CD4-positive, alpha-beta T cell treated with Interleukin-21 for 1 hour (primary cell): ENCODE measurements around the gene ABCD4.
"Not testable (repeated sequence)": the region's sequence is repeated elsewhere in the genome, so short reads cannot be mapped to it uniquely, and the experiment has no call there.

Source experiments
- DNase-seq: peaks from one replicate; pipeline ENCODE4 v3.0.0-alpha.2; 2020

Gene ABCD4

DNA sequence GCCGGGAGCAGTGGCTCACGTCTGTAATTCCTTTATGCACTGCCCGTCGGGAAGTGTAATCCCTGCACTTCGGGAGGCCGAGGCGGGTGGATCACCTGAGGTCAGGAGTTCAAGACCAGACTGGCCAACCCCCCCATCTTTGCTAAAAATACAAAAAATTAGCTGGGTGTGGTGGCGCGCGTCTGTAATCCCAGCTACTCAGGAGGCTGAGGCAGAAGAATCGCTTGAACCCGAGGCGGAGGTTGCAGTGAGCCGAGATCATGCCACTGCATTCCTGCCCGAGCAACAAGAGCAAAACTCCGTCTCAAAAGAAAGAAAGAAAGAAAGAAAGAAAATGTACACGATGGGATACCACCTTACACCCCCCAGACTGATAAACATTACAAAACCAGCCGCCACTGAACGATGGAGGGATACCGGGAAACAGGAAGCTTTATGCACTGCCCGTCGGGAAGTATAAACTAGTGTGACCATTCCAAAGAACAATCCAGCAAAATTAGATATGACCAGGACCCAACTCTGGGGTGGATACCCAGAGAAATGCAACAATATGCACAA lies 1.1 kb downstream of the ABCD4 start:
- no peak for DNase-seq

DNA sequence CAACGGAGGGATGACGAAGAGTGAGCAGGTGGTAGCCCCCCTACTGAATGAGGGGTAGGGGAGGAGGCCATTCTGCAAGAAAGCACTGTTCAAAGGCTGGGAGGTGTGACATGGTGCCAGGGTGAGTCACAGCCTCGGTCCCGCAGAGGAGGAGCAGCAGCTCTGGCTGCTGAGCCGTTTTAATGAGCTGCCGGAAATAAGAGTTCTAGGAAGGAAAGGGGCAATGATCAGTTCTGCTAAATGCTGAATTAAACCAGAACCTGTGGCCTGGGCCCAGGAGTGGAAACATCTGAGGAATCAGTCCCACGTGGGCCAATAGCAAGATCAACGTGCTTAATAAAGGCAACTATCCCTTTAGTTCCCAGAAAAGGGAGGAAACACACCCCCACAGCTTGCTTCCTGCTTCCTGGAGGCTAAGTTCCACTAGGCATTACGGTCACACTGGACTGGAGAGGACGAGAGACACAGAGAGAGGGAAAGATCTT lies 3.6 kb downstream of the ABCD4 start:
- DNase-seq, result peak; percentile 34

DNA sequence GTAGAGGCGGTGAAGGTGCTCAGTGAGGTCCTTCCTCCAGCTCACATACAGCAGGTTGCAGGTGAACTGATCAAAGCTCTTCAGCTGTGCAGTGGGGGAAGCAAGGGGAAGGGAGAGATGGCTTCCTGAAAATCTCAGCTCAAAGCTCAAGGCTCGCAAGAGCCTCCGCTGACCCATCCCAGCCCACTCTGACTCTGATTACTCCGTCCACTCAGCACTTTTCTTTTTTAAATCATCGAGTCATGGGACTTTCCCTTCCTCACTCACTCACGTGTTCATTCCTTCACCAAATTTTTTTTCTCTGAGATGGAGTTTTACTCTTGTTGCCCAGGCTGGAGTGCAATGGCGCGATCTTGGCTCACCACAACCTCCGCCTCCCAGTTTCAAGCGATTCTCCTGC lies 4.7 kb downstream of the ABCD4 start:
- DNase-seq, result no peak

GRCh38 chr14:74296037-74296467 lies 6.7 kb downstream of the ABCD4 start:
- no peak for DNase-seq

- DNase-seq, result no peak
Observed at GRCh38 chr14:74293606-74294005, 9.1 kb downstream of the ABCD4 start.

GRCh38 chr14:74292061-74292460 lies 10.7 kb downstream of the ABCD4 start:
- no peak for DNase-seq

DNA sequence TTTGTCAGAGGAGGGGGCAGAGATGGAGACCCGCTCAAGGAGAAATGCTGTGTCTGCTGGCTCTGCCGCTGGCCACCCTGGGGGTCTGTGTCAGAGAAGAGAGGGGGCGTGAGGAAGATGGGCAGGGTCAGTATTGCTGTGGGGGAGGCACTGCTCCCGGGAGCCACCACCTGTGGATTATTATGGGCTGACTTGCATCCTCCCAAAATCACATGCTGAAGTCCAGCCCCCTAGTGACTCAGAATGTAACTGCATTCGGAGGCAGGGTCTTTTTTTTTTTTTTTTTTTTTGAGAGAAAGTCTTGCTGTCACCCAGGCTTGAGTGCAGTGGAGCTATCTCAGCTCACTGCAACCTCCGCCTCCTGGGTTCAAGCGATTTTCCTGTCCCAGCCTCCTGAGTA lies 12.3 kb downstream of the ABCD4 start:
- DNase-seq, result peak; percentile 13

DNA sequence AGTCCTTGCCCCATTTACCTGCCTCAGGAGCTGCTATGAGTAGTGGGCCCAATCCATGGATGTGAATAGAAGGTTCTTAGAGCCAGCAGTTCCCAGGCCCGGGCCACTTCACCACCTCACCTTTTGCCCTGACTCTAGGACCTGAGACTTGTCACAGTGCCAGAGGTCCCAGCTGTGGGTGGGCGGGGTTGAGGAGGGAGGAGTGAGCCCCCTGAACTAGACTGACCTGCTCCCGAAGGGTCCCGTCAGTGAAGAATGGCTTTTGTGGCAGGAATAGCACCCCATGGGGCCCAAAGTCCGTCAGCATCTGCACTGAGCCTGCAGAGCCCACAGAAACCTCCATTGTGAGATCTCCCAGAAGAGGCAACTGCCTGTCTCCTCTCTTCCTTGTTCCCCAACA lies 12.9 kb downstream of the ABCD4 start:
- no peak for DNase-seq

- no peak for DNase-seq
Observed at GRCh38 chr14:74286736-74287135, 16.0 kb downstream of the ABCD4 start.

DNA sequence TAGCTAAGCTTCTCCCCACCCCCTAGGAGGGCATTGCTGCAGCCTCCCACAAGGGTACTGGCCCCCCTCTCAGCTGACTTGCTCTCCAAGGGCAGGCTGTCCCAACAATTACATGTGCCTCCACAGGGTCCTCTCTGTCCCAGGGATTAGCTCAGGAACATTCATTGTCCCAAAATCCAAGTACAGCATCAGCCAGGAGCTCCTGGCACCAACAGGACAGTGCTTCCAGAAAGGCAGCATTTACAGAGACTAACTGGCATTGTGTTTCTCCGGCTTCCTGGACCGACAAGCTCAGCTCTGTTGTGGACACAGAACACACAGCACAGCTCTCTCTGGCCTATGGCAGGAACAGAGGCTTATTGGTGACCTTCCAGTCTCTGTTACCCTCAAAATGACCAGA lies 21.7 kb downstream of the ABCD4 start:
- DNase-seq, result no peak

DNA sequence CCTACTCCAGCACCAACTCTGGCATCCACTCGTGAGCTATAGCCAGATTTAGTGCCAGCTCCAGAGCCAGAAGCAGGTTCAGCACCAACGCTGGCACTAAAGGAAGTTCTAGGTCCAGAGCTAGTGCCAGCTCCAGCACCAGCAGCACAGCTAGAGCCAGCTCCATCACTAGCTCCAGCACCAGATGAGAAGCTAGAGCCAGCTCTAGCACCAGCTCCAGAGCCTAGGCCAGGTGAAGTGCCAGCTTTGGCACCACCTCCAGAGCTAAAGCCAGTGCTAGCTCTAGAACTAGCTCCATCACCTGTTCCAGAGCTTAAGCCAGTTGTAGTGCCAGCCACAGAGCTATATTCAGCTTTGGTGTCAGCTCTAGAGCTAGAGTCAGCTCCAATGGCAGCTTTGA lies 24.7 kb downstream of the ABCD4 start:
- DNase-seq, result no peak

DNA sequence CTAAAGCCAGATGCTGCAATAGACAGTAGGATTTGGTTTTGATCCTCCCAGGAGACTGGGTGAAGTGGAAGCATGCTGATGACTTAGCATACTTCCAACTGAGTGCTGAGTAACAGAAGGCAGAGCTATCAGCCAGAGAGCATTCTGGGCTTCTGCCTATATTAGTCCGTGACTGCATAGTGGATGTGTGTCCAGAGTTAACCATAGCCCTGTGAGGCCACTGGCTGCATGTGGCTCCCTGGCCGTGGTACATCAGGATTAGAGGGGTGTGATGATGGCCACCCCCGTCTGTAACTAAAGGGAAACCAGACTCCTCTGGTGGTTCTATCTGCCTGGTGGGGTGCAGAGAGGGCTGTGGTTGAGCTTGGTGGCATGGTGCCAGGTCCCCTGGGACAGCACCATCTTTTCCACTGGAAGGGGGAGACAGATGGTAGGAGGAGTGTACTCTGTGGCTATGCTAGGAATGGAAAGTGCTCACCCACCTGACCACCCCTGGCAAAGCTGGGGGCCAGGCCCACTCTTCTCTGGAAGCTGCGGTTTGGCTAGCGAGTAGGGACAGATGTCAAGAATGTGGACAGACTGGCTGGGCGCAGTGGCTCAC lies 27.4 kb downstream of the ABCD4 start:
- DNase-seq, result no peak

DNA sequence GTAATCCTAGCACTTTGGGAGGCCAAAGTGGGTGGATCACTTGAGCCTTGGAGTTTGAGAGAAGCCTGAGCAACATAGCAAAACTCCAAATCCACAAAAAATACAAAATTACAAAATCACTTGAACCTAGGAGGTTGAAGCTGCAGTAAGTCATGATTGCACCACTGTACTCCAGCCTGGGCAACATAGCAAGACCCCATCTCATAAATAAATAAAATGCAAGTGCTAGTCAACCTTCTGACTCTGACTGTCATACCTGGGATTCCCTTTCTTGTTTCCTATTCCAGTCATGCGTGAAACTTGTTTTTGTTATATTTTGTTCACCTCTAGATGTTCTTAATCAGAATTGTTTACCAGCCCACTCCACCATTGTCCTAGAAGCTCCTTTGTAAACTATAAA lies 31.4 kb downstream of the ABCD4 start:
- no peak for DNase-seq

GRCh38 chr14:74270382-74271177 lies 32.2 kb downstream of the ABCD4 start:
- not testable (repeated sequence) for DNase-seq

- DNase-seq, result no peak
Observed at GRCh38 chr14:74267588-74267987, 35.1 kb downstream of the ABCD4 start.

- no peak for DNase-seq
Observed at GRCh38 chr14:74265301-74265965, 37.3 kb downstream of the ABCD4 start.

GRCh38 chr14:74263921-74264320 lies 38.8 kb downstream of the ABCD4 start:
- no peak for DNase-seq

- no peak for DNase-seq
Observed at GRCh38 chr14:74263181-74263580, 39.6 kb downstream of the ABCD4 start.

GRCh38 chr14:74262076-74262475 lies 40.7 kb downstream of the ABCD4 start:
- no peak for DNase-seq

- no peak for DNase-seq
Observed at GRCh38 chr14:74261288-74261687, 41.4 kb downstream of the ABCD4 start.

DNA sequence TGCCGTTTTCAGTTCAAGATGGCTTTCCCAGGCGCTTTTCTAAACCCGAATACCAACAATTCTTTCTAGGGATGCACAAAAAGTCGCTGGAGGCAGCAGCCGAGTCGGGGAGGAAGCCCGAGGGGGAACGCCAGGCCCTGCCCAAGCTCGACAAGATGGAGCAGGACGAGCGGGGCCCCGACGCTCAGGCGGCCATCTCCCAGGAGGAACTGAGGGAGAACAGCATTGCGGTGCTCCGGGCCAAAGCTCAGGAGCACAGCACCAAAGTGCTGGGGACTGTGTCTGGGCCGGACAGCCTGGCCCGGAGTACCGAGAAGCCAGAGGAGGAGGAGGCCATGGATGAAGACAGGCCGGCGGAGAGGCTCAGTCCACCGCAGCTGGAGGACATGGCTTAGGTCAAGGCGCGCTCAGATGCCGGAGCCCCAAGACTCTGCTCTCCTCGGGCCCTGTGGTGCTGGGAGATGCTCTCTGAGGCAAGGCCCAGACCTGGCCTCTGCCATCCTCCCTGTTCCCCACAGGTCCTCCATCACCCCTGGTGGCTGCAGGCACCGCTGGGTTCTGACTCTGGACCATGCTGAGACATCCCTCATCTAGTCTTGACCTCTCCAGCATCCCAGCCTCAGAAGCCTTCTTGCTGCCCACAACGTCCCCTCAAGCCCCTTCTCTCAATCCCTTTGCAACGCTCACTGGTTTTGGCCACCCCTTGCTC lies 42.1 kb downstream of the ABCD4 start:
- DNase-seq, result no peak

DNA sequence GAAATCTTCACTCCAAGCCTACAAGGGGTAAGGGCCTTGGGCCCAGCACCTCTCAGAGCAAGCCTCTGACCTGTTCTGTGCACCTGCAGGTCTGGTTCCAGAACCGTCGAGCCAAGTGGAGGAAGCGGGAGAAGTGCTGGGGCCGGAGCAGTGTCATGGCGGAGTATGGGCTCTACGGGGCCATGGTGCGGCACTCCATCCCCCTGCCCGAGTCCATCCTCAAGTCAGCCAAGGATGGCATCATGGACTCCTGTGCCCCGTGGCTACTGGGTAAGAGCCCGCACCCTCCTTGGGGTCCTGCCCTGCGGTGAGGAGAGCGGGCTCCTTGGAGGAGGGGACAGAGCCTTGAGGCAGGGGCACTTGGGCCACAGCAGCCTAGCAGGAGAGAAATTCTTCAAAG lies 43.2 kb downstream of the ABCD4 start:
- DNase-seq, result no peak

DNA sequence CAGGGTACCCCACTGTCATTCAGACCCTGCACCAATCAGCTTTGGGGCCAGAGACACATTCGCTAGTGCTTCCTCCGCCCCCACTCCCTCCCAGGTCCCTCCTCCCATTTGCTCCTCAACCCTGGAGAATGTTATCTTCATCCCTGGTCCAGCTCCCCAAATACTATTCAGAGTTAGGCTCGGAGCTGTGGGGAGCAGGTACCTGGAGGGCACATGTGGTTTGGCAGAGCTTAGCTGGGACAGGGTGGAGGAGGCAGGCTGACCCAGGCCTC lies 44.0 kb downstream of the ABCD4 start:
- DNase-seq, result no peak
